CD1c-positive myeloid dendritic cell (primary cell): ENCODE data around the gene MED12.

Source experiments
- DNase-seq: peaks from one replicate; pipeline ENCODE4 v3.0.0-alpha.2; 2016; ENCODE audit errors: extremely low spot score

Gene MED12

GRCh38 chrX:71107245-71107644 lies 11.2 kb upstream of the MED12 start:
- no peak for DNase-seq

- no peak for DNase-seq
Observed at GRCh38 chrX:71107762-71108360, 10.5 kb upstream of the MED12 start.

GRCh38 chrX:71109051-71109450 lies 9.3 kb upstream of the MED12 start:
- DNase-seq: no peak

GRCh38 chrX:71111141-71111843 lies 7.1 kb upstream of the MED12 start, which contains the start of gene IL2RG:
Gene IL2RG (minus strand): TSS chrX:71111577. CDS start chrX:71111539, 38 bp downstream.
- peak; percentile 78 for DNase-seq

GRCh38 chrX:71111921-71112431 lies 6.4 kb upstream of the MED12 start:
- no peak for DNase-seq

GRCh38 chrX:71117358-71117757 lies 1.0 kb upstream of the MED12 start:
- DNase-seq: no peak

GRCh38 chrX:71118985-71119535 lies 664 bp downstream of the MED12 start:
- no peak for DNase-seq

GRCh38 chrX:71128166-71128833 lies 9.9 kb downstream of the MED12 start:
- no peak for DNase-seq

- DNase-seq: peak; percentile 77
Observed at GRCh38 chrX:71128915-71129765, 10.7 kb downstream of the MED12 start.

- DNase-seq: no peak
Observed at GRCh38 chrX:71131510-71131909, 13.1 kb downstream of the MED12 start.

GRCh38 chrX:71140440-71140839 lies 22.0 kb downstream of the MED12 start:
- no peak for DNase-seq

- DNase-seq: no peak
Observed at GRCh38 chrX:71143508-71143907, 25.1 kb downstream of the MED12 start.

GRCh38 chrX:71144651-71145050 lies 26.3 kb downstream of the MED12 start, which contains the start of gene NLGN3:
Gene NLGN3 (plus strand): TSS chrX:71144841. CDS start chrX:71147750, 2,909 bp downstream.
- no peak for DNase-seq

GRCh38 chrX:71147496-71148277 lies 29.3 kb downstream of the MED12 start:
- no peak for DNase-seq

GRCh38 chrX:71148278-71148663 lies 29.9 kb downstream of the MED12 start:
- DNase-seq: no peak

- no peak for DNase-seq
Observed at GRCh38 chrX:71151366-71151765, 33.0 kb downstream of the MED12 start.

GRCh38 chrX:71154196-71154595 lies 35.8 kb downstream of the MED12 start:
- DNase-seq: no peak

- no peak for DNase-seq
Observed at GRCh38 chrX:71154641-71155040, 36.2 kb downstream of the MED12 start.

- no peak for DNase-seq
Observed at GRCh38 chrX:71158603-71159002, 40.2 kb downstream of the MED12 start.

GRCh38 chrX:71159335-71159734 lies 40.9 kb downstream of the MED12 start:
- no peak for DNase-seq

- no peak for DNase-seq
Observed at GRCh38 chrX:71160475-71160874, 42.1 kb downstream of the MED12 start.
